ENCODE measurements around the gene SFXN3.
A peak's percentile ranks its signal among the peaks of the same experiment; 100 is the strongest.

SFXN3 gene

DNA sequence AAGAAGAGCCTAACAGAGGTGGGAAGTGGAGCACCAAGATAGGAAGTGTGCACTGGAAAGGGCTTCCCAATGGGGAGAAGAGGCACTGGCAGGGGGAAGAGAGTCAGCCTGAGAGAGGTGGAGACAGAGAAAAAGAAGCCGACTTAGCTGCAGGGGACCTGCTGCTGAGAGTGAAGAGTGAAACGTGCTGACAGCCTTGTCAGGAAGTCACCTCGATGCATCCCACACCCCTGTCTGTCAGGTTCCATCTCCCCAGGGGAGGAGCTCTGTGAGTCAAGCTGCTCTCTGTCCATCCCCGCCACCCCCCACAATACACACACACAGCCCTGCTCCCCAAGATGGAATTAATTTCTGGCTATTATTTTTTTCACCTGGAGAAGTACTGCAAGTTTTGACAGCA, 44.7 kb downstream of the SFXN3 start:
- TF ChIP-seq, protein P1, sequence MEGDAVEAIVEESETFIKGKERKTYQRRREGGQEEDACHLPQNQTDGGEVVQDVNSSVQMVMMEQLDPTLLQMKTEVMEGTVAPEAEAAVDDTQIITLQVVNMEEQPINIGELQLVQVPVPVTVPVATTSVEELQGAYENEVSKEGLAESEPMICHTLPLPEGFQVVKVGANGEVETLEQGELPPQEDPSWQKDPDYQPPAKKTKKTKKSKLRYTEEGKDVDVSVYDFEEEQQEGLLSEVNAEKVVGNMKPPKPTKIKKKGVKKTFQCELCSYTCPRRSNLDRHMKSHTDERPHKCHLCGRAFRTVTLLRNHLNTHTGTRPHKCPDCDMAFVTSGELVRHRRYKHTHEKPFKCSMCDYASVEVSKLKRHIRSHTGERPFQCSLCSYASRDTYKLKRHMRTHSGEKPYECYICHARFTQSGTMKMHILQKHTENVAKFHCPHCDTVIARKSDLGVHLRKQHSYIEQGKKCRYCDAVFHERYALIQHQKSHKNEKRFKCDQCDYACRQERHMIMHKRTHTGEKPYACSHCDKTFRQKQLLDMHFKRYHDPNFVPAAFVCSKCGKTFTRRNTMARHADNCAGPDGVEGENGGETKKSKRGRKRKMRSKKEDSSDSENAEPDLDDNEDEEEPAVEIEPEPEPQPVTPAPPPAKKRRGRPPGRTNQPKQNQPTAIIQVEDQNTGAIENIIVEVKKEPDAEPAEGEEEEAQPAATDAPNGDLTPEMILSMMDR (IDR thresholded peaks at IDR 0.05; ENCODE audit: control extremely low read depth, extremely low read depth, low read depth, missing control alignments) = no peak
- no peak for DNase-seq (ENCODE audit: extremely low spot score)
- POLR2A ChIA-PET = no interaction called here
- CTCF ChIA-PET = interaction anchor here (0.7 to 3.1 kb wide), 8 partner anchors 9 to 86 kb away, joined by 3 to 16 read pairs (median 7); no protein-coding TSS in a partner anchor

DNA sequence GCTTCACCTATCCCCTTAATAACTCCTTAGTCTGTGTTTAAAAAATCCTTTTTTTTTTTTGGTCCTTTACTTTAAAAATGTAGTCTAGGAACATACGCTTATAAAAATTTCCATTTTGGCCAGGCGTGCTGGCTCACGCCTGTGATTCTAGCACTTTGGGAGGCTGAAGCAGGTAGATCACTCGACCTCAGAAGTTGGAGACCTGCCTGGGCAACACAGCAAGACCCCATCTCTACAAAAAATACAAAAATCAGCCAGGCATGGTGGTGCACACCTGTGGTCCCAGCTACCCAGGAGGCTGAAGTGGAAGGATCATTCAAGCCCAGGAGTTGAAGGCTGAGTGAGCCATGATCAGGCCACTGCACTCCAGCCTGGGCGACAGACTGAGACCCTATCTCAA, 45.6 kb downstream of the SFXN3 start:
- DNase-seq (ENCODE audit: extremely low spot score) = no peak
- CTCF ChIA-PET = interaction anchor here (0.7 to 3.1 kb wide), 7 partner anchors 9 to 85 kb away, joined by 3 to 16 read pairs (median 5); no protein-coding TSS in a partner anchor
- TF ChIP-seq, protein P1 (IDR thresholded peaks at IDR 0.05; ENCODE audit: control extremely low read depth, extremely low read depth, low read depth, missing control alignments) = no peak
- POLR2A ChIA-PET = no interaction called here

GRCh38 chr10:101079874-101080273, 48.8 kb downstream of the SFXN3 start:
- CTCF ChIA-PET = interaction anchor here (1.0 to 3.3 kb wide), 5 partner anchors 13 to 63 kb away, joined by 5 to 13 read pairs (median 7); no protein-coding TSS in a partner anchor
- POLR2A ChIA-PET = no interaction called here
- TF ChIP-seq, protein P1 (IDR thresholded peaks at IDR 0.05; ENCODE audit: control extremely low read depth, extremely low read depth, low read depth, missing control alignments) = no peak
- no peak for DNase-seq (ENCODE audit: extremely low spot score)

DNA sequence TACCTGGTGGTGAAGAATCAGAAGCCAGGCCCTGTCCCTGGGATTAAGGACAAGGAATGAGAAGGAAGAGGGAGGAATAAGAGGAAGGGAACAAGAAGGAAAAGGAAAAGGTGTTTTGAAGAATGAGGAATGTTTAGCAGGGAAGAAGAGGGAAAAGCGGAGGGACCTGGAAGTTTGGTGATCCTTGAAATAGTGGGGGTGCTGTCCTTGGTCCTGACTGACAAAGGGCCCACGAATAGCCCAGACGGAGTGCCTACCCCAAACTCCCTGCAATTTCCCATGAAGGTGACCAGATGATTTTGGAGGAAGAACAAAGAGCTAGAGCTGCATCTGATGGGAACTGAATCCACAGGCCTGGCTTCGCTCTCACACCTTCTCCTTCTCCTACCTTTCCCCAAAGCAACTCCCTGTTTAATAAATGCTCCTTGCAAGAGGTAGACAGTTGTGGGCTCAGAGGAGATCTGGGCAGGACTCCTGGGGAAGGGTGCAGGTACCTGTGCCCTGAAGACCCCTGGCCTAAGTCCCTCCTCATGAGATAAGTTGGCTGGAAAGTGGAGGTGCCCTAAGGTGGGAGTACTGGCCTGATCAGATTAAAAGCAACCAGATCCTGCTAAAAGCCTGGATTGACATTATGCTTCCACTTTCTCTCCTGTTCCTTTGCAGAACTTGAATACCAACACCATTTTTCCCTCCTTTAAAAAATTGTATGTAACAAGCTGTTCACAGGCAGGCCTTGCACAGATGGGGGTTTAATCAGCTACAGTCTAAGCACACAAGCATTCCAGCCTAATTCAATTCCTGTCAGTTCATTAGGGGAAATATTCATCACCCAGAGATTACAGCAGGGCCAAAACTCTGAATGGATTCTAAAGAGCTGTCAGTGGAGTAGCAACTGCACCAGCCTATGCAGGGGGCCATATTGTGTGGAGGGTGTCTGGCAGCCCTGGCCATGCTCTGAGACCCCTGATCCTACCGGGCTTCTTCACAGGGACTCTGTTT, 50.2 kb downstream of the SFXN3 start:
- peak; percentile 39 for DNase-seq (ENCODE audit: extremely low spot score)
- TF ChIP-seq, protein P1 (IDR thresholded peaks at IDR 0.05; ENCODE audit: control extremely low read depth, extremely low read depth, low read depth, missing control alignments) = no peak
- ChIA-PET POLR2A (no interaction called here), CTCF (interaction anchor here (0.8 to 7.9 kb wide), 4 partner anchors 9 to 21 kb away, joined by 3 to 70 read pairs (median 8); no protein-coding TSS in a partner anchor)

DNA sequence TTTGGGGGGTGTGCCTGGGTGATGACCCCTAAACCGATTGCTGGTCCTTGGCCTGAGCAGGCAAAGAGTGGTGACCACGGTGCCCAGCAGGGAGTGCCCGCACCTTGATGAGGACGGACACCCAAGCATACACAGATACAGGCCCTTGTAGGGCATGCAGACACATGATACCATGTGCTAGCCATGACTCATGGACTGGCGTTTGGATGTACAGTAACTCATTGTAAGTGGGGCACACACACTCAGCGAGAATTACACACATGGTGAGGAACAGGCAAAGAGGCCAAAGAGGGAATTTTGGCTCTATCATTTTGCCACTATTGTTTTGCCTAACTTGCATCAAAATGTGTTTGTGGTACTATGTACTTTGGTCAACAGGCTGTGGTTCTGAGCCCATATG, 54.8 kb downstream of the SFXN3 start:
- TF ChIP-seq, protein P1 (IDR thresholded peaks at IDR 0.05; ENCODE audit: control extremely low read depth, extremely low read depth, low read depth, missing control alignments) = no peak
- ChIA-PET POLR2A (no interaction called here), CTCF (interaction anchor here (1.9 to 7.9 kb wide), 5 partner anchors 11 to 56 kb away, joined by 6 to 70 read pairs (median 30); no protein-coding TSS in a partner anchor)
- no peak for DNase-seq (ENCODE audit: extremely low spot score)

- no peak for DNase-seq (ENCODE audit: extremely low spot score)
- TF ChIP-seq, protein P1 (IDR thresholded peaks at IDR 0.05; ENCODE audit: control extremely low read depth, extremely low read depth, low read depth, missing control alignments) = no peak
- ChIA-PET POLR2A (no interaction called here), CTCF (interaction anchor here (2.2 to 7.9 kb wide), 5 partner anchors 9 to 55 kb away, joined by 7 to 70 read pairs (median 30); no protein-coding TSS in a partner anchor)
Observed at GRCh38 chr10:101087376-101087775, 56.3 kb downstream of the SFXN3 start.

All from GM10248 (cell line).